AG04450 (cell line): ENCODE measurements around the gene FAP. TPM values are rescaled to one million over a fixed set of nuclear protein-coding genes. Genes with fewer than 3 reads are reported as not detected.

Experiments used
- CTCF ChIA-PET: fragments of 300-600, 350-600 bp; formaldehyde crosslinking; extraction: SDS; loops from one replicate; lab custom pipeline; 2022; ENCODE audit warnings: antibody characterized with exemption, inconsistent platforms; lab: Charles Lee
- POLR2A ChIA-PET: fragments of 350-600 bp; formaldehyde crosslinking; extraction: SDS; loops from one replicate; lab custom pipeline; 2021; ENCODE audit warnings: antibody characterized with exemption, inconsistent platforms; lab: Yijun Ruan, JAX
- DNase-seq: peaks from one replicate; pipeline ENCODE4 v3.0.0-alpha.2; 2011; ENCODE audit warnings: low read depth, low spot score
- H3K27ac ChIP-seq: one replicate; pipeline ENCODE4 v1.5.1; 2012; ENCODE audit warnings: low read depth, low read length, control low read depth
- H3K27me3 ChIP-seq: one replicate; pipeline ENCODE4 v1.6.0; 2012; ENCODE audit warnings: low read length; ENCODE audit not compliant: control insufficient read depth, insufficient read depth
- H3K4me3 ChIP-seq: 2 replicates; pipeline ENCODE4 v1.5.1; 2011; ENCODE audit warnings: mild to moderate bottlenecking, low read depth, low read length, control low read depth
- H3K9me3 ChIP-seq: 2 replicates; pipeline ENCODE4 v1.5.1; 2012; ENCODE audit warnings: low read length; ENCODE audit not compliant: control insufficient read depth, insufficient read depth
- CTCF ChIP-seq: IDR thresholded peaks from 2 replicates; pipeline ENCODE4 v1.5.1; 2011; ENCODE audit warnings: low read depth, low read length, control low read depth, inconsistent platforms
- polyA plus RNA-seq: library from polyadenylated mRNA; depleted of rRNA; stranded (reverse); fragments of >200 nt; gene quantifications from 2 replicates; pipeline ENCODE4 v1.2.3, GENCODE V29; 2011

FAP gene
- polyA plus RNA-seq, 1 experiment, result 374 TPM

GRCh38 chr2:162256591-162256991 lies 13.3 kb upstream of the FAP start:
- H3K4me3 ChIP-seq, result no peak overlapping the region
- no peaks in the 10 kb centered on the region for H3K9me3 ChIP-seq
- no peak overlapping the region for H3K27ac ChIP-seq
- no peaks in the 10 kb centered on the region for H3K27me3 ChIP-seq
- ChIA-PET POLR2A (interaction anchor here (1.1 kb wide), 1 partner anchor 59 kb away, joined by 3 read pairs; no protein-coding TSS in a partner anchor), CTCF (interaction anchor here (0.9 to 1.7 kb wide), 2 partner anchors 36 to 41 kb away, joined by 5 to 8 read pairs; no protein-coding TSS in a partner anchor)
- DNase-seq, result no peak
- no peak for TF ChIP-seq CTCF

GRCh38 chr2:162254236-162254871 lies 11.1 kb upstream of the FAP start:
- DNase-seq, result no peak
- Histone ChIP-seq H3K27ac (no peak overlapping the region), H3K9me3 (no peaks in the 10 kb centered on the region), H3K4me3 (no peak overlapping the region), H3K27me3 (no peaks in the 10 kb centered on the region)
- ChIA-PET CTCF (no interaction called here), POLR2A (no interaction called here)
- TF ChIP-seq CTCF, result no peak

- CTCF ChIA-PET, result interaction anchor here (2.3 kb wide), 1 partner anchor 45 kb away, joined by 10 read pairs; no protein-coding TSS in a partner anchor
- no peak for TF ChIP-seq CTCF
- no peak for DNase-seq
These were observed 10.2 kb upstream of the FAP start for GRCh38 chr2:162253435-162253834.

GRCh38 chr2:162252153-162252552 lies 8.9 kb upstream of the FAP start:
- Histone ChIP-seq H3K9me3 (no peaks in the 10 kb centered on the region), H3K4me3 (no peak overlapping the region), H3K27me3 (no peaks in the 10 kb centered on the region), H3K27ac (no peak overlapping the region)
- ChIA-PET CTCF (interaction anchor here (2.3 kb wide), 1 partner anchor 46 kb away, joined by 10 read pairs; no protein-coding TSS in a partner anchor), POLR2A (no interaction called here)
- no peak for TF ChIP-seq CTCF
- no peak for DNase-seq

More at GRCh38 chr2:162253435-162253834, 10.2 kb upstream of the FAP start:
- Histone ChIP-seq H3K27me3 (no peaks in the 10 kb centered on the region), H3K27ac (no peak overlapping the region), H3K4me3 (no peak overlapping the region), H3K9me3 (no peaks in the 10 kb centered on the region)
- POLR2A ChIA-PET, result no interaction called here

GRCh38 chr2:162245781-162246180 lies 2.5 kb upstream of the FAP start:
- ChIA-PET POLR2A (interaction anchor here (0.8 to 1.0 kb wide), 2 partner anchors 48 kb away, joined by 3 to 6 read pairs; no protein-coding TSS in a partner anchor), CTCF (interaction anchor here (1.1 to 1.5 kb wide), 3 partner anchors 26 to 92 kb away, joined by 3 to 6 read pairs (median 5); no protein-coding TSS in a partner anchor)
- no peak for TF ChIP-seq CTCF
- DNase-seq, result no peak
- peak overlapping the region; percentile 42 for H3K27ac ChIP-seq
- H3K27me3 ChIP-seq, result no peaks in the 10 kb centered on the region
- H3K4me3 ChIP-seq, result no peak overlapping the region
- no peaks in the 10 kb centered on the region for H3K9me3 ChIP-seq
